ENCODE measurements around the gene CSNK1D.

GRCh38 chr17:82294064-82294773 lies 20.7 kb upstream of the CSNK1D start:
- TF ChIP-seq, protein P1, sequence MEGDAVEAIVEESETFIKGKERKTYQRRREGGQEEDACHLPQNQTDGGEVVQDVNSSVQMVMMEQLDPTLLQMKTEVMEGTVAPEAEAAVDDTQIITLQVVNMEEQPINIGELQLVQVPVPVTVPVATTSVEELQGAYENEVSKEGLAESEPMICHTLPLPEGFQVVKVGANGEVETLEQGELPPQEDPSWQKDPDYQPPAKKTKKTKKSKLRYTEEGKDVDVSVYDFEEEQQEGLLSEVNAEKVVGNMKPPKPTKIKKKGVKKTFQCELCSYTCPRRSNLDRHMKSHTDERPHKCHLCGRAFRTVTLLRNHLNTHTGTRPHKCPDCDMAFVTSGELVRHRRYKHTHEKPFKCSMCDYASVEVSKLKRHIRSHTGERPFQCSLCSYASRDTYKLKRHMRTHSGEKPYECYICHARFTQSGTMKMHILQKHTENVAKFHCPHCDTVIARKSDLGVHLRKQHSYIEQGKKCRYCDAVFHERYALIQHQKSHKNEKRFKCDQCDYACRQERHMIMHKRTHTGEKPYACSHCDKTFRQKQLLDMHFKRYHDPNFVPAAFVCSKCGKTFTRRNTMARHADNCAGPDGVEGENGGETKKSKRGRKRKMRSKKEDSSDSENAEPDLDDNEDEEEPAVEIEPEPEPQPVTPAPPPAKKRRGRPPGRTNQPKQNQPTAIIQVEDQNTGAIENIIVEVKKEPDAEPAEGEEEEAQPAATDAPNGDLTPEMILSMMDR (IDR thresholded peaks at IDR 0.05): no peak
- peak; percentile 63 for TF ChIP-seq POLR2AphosphoS5 (IDR thresholded peaks at IDR 0.05; ENCODE audit: low read depth, low read length)

Measured in Panc1 (cell line).